Stromal cell of bone marrow (primary cell): ENCODE data around the gene GPR152.

Experiments
- DNase-seq: peaks from one replicate; pipeline ENCODE4 v3.0.0-alpha.2; 2012; ENCODE audit warnings: low read depth

Gene GPR152

GRCh38 chr11:67423891-67424613 is 28.5 kb downstream of the GPR152 start:
- no peak for DNase-seq

- DNase-seq = no peak
Observed at GRCh38 chr11:67423466-67423865, 29.1 kb downstream of the GPR152 start.

- DNase-seq = no peak
Observed at GRCh38 chr11:67422891-67423290, 29.6 kb downstream of the GPR152 start.

GRCh38 chr11:67421430-67422031 is 31.0 kb downstream of the GPR152 start:
- DNase-seq = no peak

GRCh38 chr11:67420646-67421429 is 31.7 kb downstream of the GPR152 start:
- DNase-seq = peak; percentile 76

- no peak for DNase-seq
Observed at GRCh38 chr11:67420147-67420645, 32.3 kb downstream of the GPR152 start.

- DNase-seq = no peak
Observed at GRCh38 chr11:67419325-67420049, 33.0 kb downstream of the GPR152 start.

- DNase-seq = no peak
Observed at GRCh38 chr11:67418476-67419281, 33.9 kb downstream of the GPR152 start.

- DNase-seq = no peak
Observed at GRCh38 chr11:67417425-67417824, 35.1 kb downstream of the GPR152 start.

- DNase-seq = no peak
Observed at GRCh38 chr11:67416416-67417335, 35.9 kb downstream of the GPR152 start.

GRCh38 chr11:67415501-67416304 is 36.8 kb downstream of the GPR152 start, which contains the start of gene CARNS1:
TSS of gene CARNS1 (plus strand) at chr11:67415678. CDS start at chr11:67416200, 522 bp downstream.
- no peak for DNase-seq

GRCh38 chr11:67413266-67413849 is 39.2 kb downstream of the GPR152 start:
- DNase-seq = no peak

GRCh38 chr11:67412495-67413179 is 39.9 kb downstream of the GPR152 start:
- no peak for DNase-seq

GRCh38 chr11:67411785-67412152 is 40.8 kb downstream of the GPR152 start:
- no peak for DNase-seq

- no peak for DNase-seq
Observed at GRCh38 chr11:67410984-67411784, 41.3 kb downstream of the GPR152 start.

- no peak for DNase-seq
Observed at GRCh38 chr11:67410369-67410831, 42.1 kb downstream of the GPR152 start.

GRCh38 chr11:67409781-67410368 is 42.7 kb downstream of the GPR152 start:
- no peak for DNase-seq
